Measurements from ENCODE around the gene EBP.
A peak's percentile ranks its signal among the peaks of the same experiment; 100 is the strongest.

The EBP gene

GRCh38 chrX:48574270-48575266 is 53.0 kb downstream of the EBP start, which contains the start of gene RBM3:
TSS of gene RBM3 (plus strand) at chrX:48574484. CDS start at chrX:48575181, 697 bp downstream.
- peak; percentile 65 to 84 (median 76) for DNase-seq (ENCODE audit: low read depth in 4 of 4, low spot score in 1 of 4)

- no peak for DNase-seq (ENCODE audit: low read depth in 4 of 4, low spot score in 1 of 4)
Observed at GRCh38 chrX:48575642-48576041, 54.0 kb downstream of the EBP start.

GRCh38 chrX:48576108-48576507 is 54.5 kb downstream of the EBP start:
- no peak for DNase-seq (ENCODE audit: low read depth in 4 of 4, low spot score in 1 of 4)
